ENCODE results near the gene REL.

Gene REL

DNA sequence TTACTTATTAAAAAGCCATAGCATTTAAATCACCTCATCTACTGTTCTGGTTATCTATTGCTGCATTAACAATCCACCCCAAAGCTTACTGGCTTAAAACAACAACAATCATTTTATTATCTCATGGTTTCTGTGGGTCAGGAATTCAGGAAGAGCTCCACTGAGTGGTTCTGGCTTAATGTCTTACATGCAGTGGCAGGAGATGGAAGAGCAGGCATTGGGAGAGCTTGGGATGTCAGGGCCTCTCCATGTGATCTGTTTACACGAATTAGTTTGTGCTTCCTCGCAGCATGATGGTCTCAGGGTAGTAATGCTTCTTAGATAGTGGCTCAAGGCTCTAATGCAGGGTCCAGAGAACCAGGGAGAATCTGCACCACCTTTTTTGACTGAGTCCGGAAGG is 14.4 kb upstream of the REL start:
- no peak overlapping the region for H3K27ac ChIP-seq (ENCODE audit: low read length)
- no peak for ATAC-seq (ENCODE audit: insufficient read depth, low read depth)

GRCh38 chr2:60867848-60868247 is 13.5 kb upstream of the REL start:
- TF ChIP-seq, protein P1, sequence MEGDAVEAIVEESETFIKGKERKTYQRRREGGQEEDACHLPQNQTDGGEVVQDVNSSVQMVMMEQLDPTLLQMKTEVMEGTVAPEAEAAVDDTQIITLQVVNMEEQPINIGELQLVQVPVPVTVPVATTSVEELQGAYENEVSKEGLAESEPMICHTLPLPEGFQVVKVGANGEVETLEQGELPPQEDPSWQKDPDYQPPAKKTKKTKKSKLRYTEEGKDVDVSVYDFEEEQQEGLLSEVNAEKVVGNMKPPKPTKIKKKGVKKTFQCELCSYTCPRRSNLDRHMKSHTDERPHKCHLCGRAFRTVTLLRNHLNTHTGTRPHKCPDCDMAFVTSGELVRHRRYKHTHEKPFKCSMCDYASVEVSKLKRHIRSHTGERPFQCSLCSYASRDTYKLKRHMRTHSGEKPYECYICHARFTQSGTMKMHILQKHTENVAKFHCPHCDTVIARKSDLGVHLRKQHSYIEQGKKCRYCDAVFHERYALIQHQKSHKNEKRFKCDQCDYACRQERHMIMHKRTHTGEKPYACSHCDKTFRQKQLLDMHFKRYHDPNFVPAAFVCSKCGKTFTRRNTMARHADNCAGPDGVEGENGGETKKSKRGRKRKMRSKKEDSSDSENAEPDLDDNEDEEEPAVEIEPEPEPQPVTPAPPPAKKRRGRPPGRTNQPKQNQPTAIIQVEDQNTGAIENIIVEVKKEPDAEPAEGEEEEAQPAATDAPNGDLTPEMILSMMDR (IDR thresholded peaks at IDR 0.05; ENCODE audit: borderline replicate concordance, extremely low read depth, low read length, poor library complexity, severe bottlenecking), result no peak
- TF ChIP-seq EZH2 (IDR thresholded peaks at IDR 0.05; ENCODE audit: borderline replicate concordance, low read depth, low read length, severe bottlenecking), result no peak
- no peaks in the 10 kb centered on the region for H3K36me3 ChIP-seq (ENCODE audit: insufficient read depth, low read length)
- peak overlapping the region in 1 of 2 experiments; percentile 27; a peak in 1 of 4 replicates for H3K4me3 ChIP-seq (ENCODE audit: low read depth in 1 of 2, low read length in 2 of 2)
- ATAC-seq (ENCODE audit: insufficient read depth, low read depth) (peak; percentile 88), DNase-seq (peak; percentile 43)
- no peak overlapping the region for H3K4me2 ChIP-seq (ENCODE audit: insufficient read depth, low read length)
- peaks cover 10% of the 10 kb centered on the region for H3K4me1 ChIP-seq (ENCODE audit: insufficient read depth, low read length)
- H3K79me2 ChIP-seq (ENCODE audit: insufficient read depth, low read length), result no peaks in the 10 kb centered on the region
- no peaks in the 10 kb centered on the region for H3K27me3 ChIP-seq (ENCODE audit: insufficient read depth, low read length, poor library complexity)
- H3K9ac ChIP-seq (ENCODE audit: low read depth, low read length), result no peak overlapping the region
- H2AFZ ChIP-seq (ENCODE audit: low read depth, low read length), result peak overlapping the region; percentile 87
- H3K9me3 ChIP-seq (ENCODE audit: insufficient read depth, low read length, severe bottlenecking), result peaks cover 14% of the 10 kb centered on the region
- H4K20me1 ChIP-seq (ENCODE audit: insufficient read depth, low read length), result no peaks in the 10 kb centered on the region
- peak overlapping the region; percentile 67 for H3K27ac ChIP-seq (ENCODE audit: low read length)

More for the DNA sequence above, 14.4 kb upstream of the REL start:
- Histone ChIP-seq H4K20me1 (ENCODE audit: insufficient read depth, low read length) (no peaks in the 10 kb centered on the region), H3K9ac (ENCODE audit: low read depth, low read length) (no peak overlapping the region), H3K27me3 (ENCODE audit: insufficient read depth, low read length, poor library complexity) (no peaks in the 10 kb centered on the region), H3K4me1 (ENCODE audit: insufficient read depth, low read length) (peaks cover 10% of the 10 kb centered on the region), H2AFZ (ENCODE audit: low read depth, low read length) (peak overlapping the region; percentile 87), H3K4me3 (ENCODE audit: low read depth in 1 of 2, low read length in 2 of 2) (no peak overlapping the region), H3K9me3 (ENCODE audit: insufficient read depth, low read length, severe bottlenecking) (peaks cover 14% of the 10 kb centered on the region), H3K4me2 (ENCODE audit: insufficient read depth, low read length) (no peak overlapping the region), H3K36me3 (ENCODE audit: insufficient read depth, low read length) (no peaks in the 10 kb centered on the region), H3K79me2 (ENCODE audit: insufficient read depth, low read length) (no peaks in the 10 kb centered on the region)
- no peak for TF ChIP-seq EZH2 (IDR thresholded peaks at IDR 0.05; ENCODE audit: borderline replicate concordance, low read depth, low read length, severe bottlenecking)
- TF ChIP-seq, protein P1 (IDR thresholded peaks at IDR 0.05; ENCODE audit: borderline replicate concordance, extremely low read depth, low read length, poor library complexity, severe bottlenecking), result no peak
- no peak for DNase-seq

DNA sequence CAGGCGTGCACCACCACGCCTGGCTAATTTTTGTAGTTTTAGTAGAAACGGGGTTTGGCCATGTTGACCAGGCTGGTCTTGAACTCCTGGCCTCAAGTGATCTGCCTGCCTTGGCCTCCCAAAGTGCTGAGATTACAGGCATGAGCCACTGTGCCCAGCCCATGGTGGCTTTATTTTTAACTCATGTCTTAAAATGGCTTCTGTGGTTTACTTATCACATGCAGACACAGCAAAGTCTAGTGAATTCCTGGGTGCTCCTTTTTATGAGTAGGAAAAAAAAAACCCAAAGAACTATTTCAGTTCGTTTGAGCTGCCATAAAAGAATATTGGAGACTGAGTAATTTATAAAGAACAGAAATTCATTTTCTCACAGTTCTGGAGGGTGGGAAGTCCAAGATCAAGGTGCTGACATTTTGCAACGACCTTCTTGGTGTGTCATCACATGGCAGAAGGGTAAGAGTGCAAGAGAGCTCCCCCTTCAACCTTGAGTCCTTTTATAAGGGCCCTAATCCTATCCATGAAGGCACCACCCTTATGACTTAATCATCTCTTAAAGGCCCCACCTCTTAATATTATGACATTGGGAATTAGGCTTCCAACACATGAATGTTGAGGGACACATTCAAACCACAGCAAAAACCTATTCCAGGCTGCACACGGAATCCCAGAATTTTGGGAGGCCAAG is 12.6 kb upstream of the REL start:
- Histone ChIP-seq H3K4me1 (ENCODE audit: insufficient read depth, low read length) (peaks cover 10% of the 10 kb centered on the region), H3K4me2 (ENCODE audit: insufficient read depth, low read length) (no peak overlapping the region), H3K27me3 (ENCODE audit: insufficient read depth, low read length, poor library complexity) (no peaks in the 10 kb centered on the region), H3K27ac (ENCODE audit: low read length) (no peak overlapping the region), H3K79me2 (ENCODE audit: insufficient read depth, low read length) (no peaks in the 10 kb centered on the region), H3K9me3 (ENCODE audit: insufficient read depth, low read length, severe bottlenecking) (peaks cover 14% of the 10 kb centered on the region), H4K20me1 (ENCODE audit: insufficient read depth, low read length) (no peaks in the 10 kb centered on the region), H3K9ac (ENCODE audit: low read depth, low read length) (no peak overlapping the region), H3K36me3 (ENCODE audit: insufficient read depth, low read length) (no peaks in the 10 kb centered on the region), H2AFZ (ENCODE audit: low read depth, low read length) (peak overlapping the region; percentile 87; the same call in 1 of the 2 replicates), H3K4me3 (ENCODE audit: low read depth in 1 of 2, low read length in 2 of 2) (no peak overlapping the region)
- DNase-seq (no peak), ATAC-seq (ENCODE audit: insufficient read depth, low read depth) (no peak)
- TF ChIP-seq, protein P1 (IDR thresholded peaks at IDR 0.05; ENCODE audit: borderline replicate concordance, extremely low read depth, low read length, poor library complexity, severe bottlenecking), result no peak
- TF ChIP-seq EZH2 (IDR thresholded peaks at IDR 0.05; ENCODE audit: borderline replicate concordance, low read depth, low read length, severe bottlenecking), result no peak

All from DND-41 (cell line).